Measurements from ENCODE around the gene TMEM185B.

TMEM185B gene

GRCh38 chr2:120241684-120242083 lies 18.5 kb upstream of the TMEM185B start:
- Histone ChIP-seq H3K4me1 (ENCODE audit: insufficient read depth, low read length, poor library complexity, severe bottlenecking) (no peaks in the 10 kb centered on the region), H2AFZ (ENCODE audit: low read length) (no peak overlapping the region), H3K36me3 (ENCODE audit: insufficient read depth, low read length) (no peaks in the 10 kb centered on the region), H3K4me2 (ENCODE audit: low read depth, low read length, poor library complexity, severe bottlenecking) (no peak overlapping the region), H3K27me3 (ENCODE audit: insufficient read depth, low read length, poor library complexity, severe bottlenecking) (no peaks in the 10 kb centered on the region), H3K9me2 (replicated peaks; ENCODE audit: low read depth, low read length) (no peaks in the 10 kb centered on the region), H4K20me1 (ENCODE audit: insufficient read depth, low read length, poor library complexity, severe bottlenecking) (no peaks in the 10 kb centered on the region), H3K4me3 (ENCODE audit: low read length, poor library complexity, severe bottlenecking) (no peak overlapping the region), H3K79me2 (ENCODE audit: insufficient read depth, low read length) (no peaks in the 10 kb centered on the region), H3F3A (ENCODE audit: low read depth) (no peaks in the 10 kb centered on the region), H3K9me3 (ENCODE audit: insufficient read depth, low read depth, low read length) (no peaks in the 10 kb centered on the region), H3K9ac (ENCODE audit: low read depth, low read length, poor library complexity, severe bottlenecking) (no peak overlapping the region)
- TF ChIP-seq EZH2phosphoT487 (IDR thresholded peaks at IDR 0.05; ENCODE audit: borderline replicate concordance), result no peak
- TF ChIP-seq CTCF (conservative IDR thresholded peaks at IDR 0.05; ENCODE audit: low read length), result no peak

GRCh38 chr2:120240901-120241429 lies 17.8 kb upstream of the TMEM185B start:
- H3K27me3 ChIP-seq (ENCODE audit: insufficient read depth, low read length, poor library complexity, severe bottlenecking), result no peaks in the 10 kb centered on the region
- H3K9me2 ChIP-seq (replicated peaks; ENCODE audit: low read depth, low read length), result no peaks in the 10 kb centered on the region
- H3K4me1 ChIP-seq (ENCODE audit: insufficient read depth, low read length, poor library complexity, severe bottlenecking), result no peaks in the 10 kb centered on the region
- H3K4me3 ChIP-seq (ENCODE audit: low read length, poor library complexity, severe bottlenecking), result no peak overlapping the region
- H3K9me3 ChIP-seq (ENCODE audit: insufficient read depth, low read depth, low read length), result no peaks in the 10 kb centered on the region
- no peaks in the 10 kb centered on the region for H3K36me3 ChIP-seq (ENCODE audit: insufficient read depth, low read length)
- no peaks in the 10 kb centered on the region for H3K79me2 ChIP-seq (ENCODE audit: insufficient read depth, low read length)
- H3F3A ChIP-seq (ENCODE audit: low read depth), result no peaks in the 10 kb centered on the region
- H3K4me2 ChIP-seq (ENCODE audit: low read depth, low read length, poor library complexity, severe bottlenecking), result no peak overlapping the region
- H2AFZ ChIP-seq (ENCODE audit: low read length), result no peak overlapping the region
- H4K20me1 ChIP-seq (ENCODE audit: insufficient read depth, low read length, poor library complexity, severe bottlenecking), result no peaks in the 10 kb centered on the region
- H3K9ac ChIP-seq (ENCODE audit: low read depth, low read length, poor library complexity, severe bottlenecking), result no peak overlapping the region
- TF ChIP-seq EZH2phosphoT487 (IDR thresholded peaks at IDR 0.05; ENCODE audit: borderline replicate concordance) (no peak), CTCF (conservative IDR thresholded peaks at IDR 0.05; ENCODE audit: low read length) (no peak)

- H3K9me2 ChIP-seq (replicated peaks; ENCODE audit: low read depth, low read length), result no peaks in the 10 kb centered on the region
- H3K4me2 ChIP-seq (ENCODE audit: low read depth, low read length, poor library complexity, severe bottlenecking), result no peak overlapping the region
- no peaks in the 10 kb centered on the region for H3K4me1 ChIP-seq (ENCODE audit: insufficient read depth, low read length, poor library complexity, severe bottlenecking)
- no peaks in the 10 kb centered on the region for H4K20me1 ChIP-seq (ENCODE audit: insufficient read depth, low read length, poor library complexity, severe bottlenecking)
- no peaks in the 10 kb centered on the region for H3F3A ChIP-seq (ENCODE audit: low read depth)
- no peaks in the 10 kb centered on the region for H3K9me3 ChIP-seq (ENCODE audit: insufficient read depth, low read depth, low read length)
- H3K9ac ChIP-seq (ENCODE audit: low read depth, low read length, poor library complexity, severe bottlenecking), result no peak overlapping the region
- no peak overlapping the region for H2AFZ ChIP-seq (ENCODE audit: low read length)
- no peaks in the 10 kb centered on the region for H3K27me3 ChIP-seq (ENCODE audit: insufficient read depth, low read length, poor library complexity, severe bottlenecking)
- no peak for TF ChIP-seq CTCF (conservative IDR thresholded peaks at IDR 0.05; ENCODE audit: low read length)
- TF ChIP-seq EZH2phosphoT487 (IDR thresholded peaks at IDR 0.05; ENCODE audit: borderline replicate concordance), result no peak
- no peaks in the 10 kb centered on the region for H3K36me3 ChIP-seq (ENCODE audit: insufficient read depth, low read length)
- H3K4me3 ChIP-seq (ENCODE audit: low read length, poor library complexity, severe bottlenecking), result no peak overlapping the region
- no peaks in the 10 kb centered on the region for H3K79me2 ChIP-seq (ENCODE audit: insufficient read depth, low read length)
These were observed 16.5 kb upstream of the TMEM185B start for GRCh38 chr2:120239488-120240287.
